Heart right ventricle (tissue), 16 donors: Measurements from ENCODE around the gene OLA1. TPM values are rescaled to one million over a fixed set of nuclear protein-coding genes. Genes with fewer than 3 reads are reported as not detected.

ENCODE experiments used
- ATAC-seq, 8 donors: fragments of 200-7000 bp; cut with Tn5 transposase; one replicate each; pipeline ENCODE4 v1.9.1; 2020; ENCODE audit warnings: mild to moderate bottlenecking in 8 of 8, moderate library complexity in 8 of 8, moderate number of reproducible peaks in 1 of 8
- DNase-seq, 2 donors: peaks; one replicate each; pipeline ENCODE4 v3.0.0-alpha.2; 2020
- H3K27ac ChIP-seq, 10 donors: fragments of 200-600 bp; sonication (generic) in 2 of 10; one replicate each; pipeline versions ENCODE4 v1.5.0 to v1.8.0; 2020 to 2022; ENCODE audit warnings: mild to moderate bottlenecking in 3 of 10
- H3K27me3 ChIP-seq, 7 donors: fragments of 200-600 bp; one replicate each; pipeline ENCODE4 v1.8.0; 2021 to 2022; ENCODE audit warnings: mild to moderate bottlenecking in 2 of 7
- H3K36me3 ChIP-seq, 9 donors: fragments of 200-600 bp; sonication (generic) in 1 of 9; one replicate each; pipeline versions ENCODE4 v1.5.0 to v1.8.0; 2020 to 2022; ENCODE audit warnings: mild to moderate bottlenecking in 2 of 9
- H3K4me1 ChIP-seq, 9 donors: fragments of 200-600 bp; sonication (generic) in 1 of 9; one replicate each; pipeline versions ENCODE4 v1.5.0 to v1.8.0; 2020 to 2022; ENCODE audit warnings: mild to moderate bottlenecking in 4 of 9
- H3K4me3 ChIP-seq, 10 donors: fragments of 200-600 bp; sonication (generic) in 2 of 10; one replicate each; pipeline versions ENCODE4 v1.5.0 to v1.8.0; 2020 to 2022; ENCODE audit warnings: mild to moderate bottlenecking in 7 of 10, moderate library complexity in 2 of 10
- H3K9me3 ChIP-seq, 11 donors: fragments of 200-600 bp in 10 of 11; sonication (generic) in 2 of 11; one replicate each; pipeline versions ENCODE4 v1.5.0 to v1.8.0; 2013 to 2022; ENCODE audit warnings: mild to moderate bottlenecking in 2 of 11, control low read depth in 1 of 11, moderate library complexity in 1 of 11
- WGBS, 2 donors: extraction: QIAGEN DNeasy Blood & Tissue Kit; methylation state at CpG; one replicate each; pipeline ENCODE4 v1.1.7; 2013; ENCODE audit warnings: inconsistent platforms in 1 of 2; 5-methylcytosine and 5-hydroxymethylcytosine counted together
- intact Hi-C, 10 donors: fragments of 100-400 bp; cut with DNase I; formaldehyde crosslinking; loops; one replicate each; pipeline versions ENCODE4 v1.11.1 to v1.14.2; 2022
- polyA plus RNA-seq, 2 donors: library from polyadenylated mRNA; stranded (reverse); fragments of 200-250 nt; gene quantifications; one replicate each; pipeline ENCODE4 v1.2.3, GENCODE V29; 2013
- total RNA-seq, 10 donors: library from RNA; stranded (reverse); fragmentation: NEBNext Ultra II Directional in 3 of 10; extraction: Animal tissue kit (Norgen Biotek cat#: 25700) in 3 of 10; gene quantifications; one replicate each; pipeline versions ENCODE4 v1.2.1 to v1.2.4, GENCODE V29; 2021 to 2023
- TF ChIP-seq, protein P1 (sequence below), 9 donors: fragments of 200-600 bp; sonication (generic) in 2 of 9; IDR thresholded peaks; one replicate each; pipeline versions ENCODE4 v1.5.0 to v1.8.0; 2021 to 2022; ENCODE audit warnings: antibody characterized with exemption in 9 of 9, mild to moderate bottlenecking in 5 of 9, moderate library complexity in 1 of 9
- donor health status: Arrhythmogenic right ventricular cardiomyopathy.
- donor health status: ischemic (EF 13 %, LVEDD 7.1; RV severe dilation, severe dysfunction).
- donor health status: healthy with polysubstance abuse.
- donor health status: DM: no; HTN: yes; CAD: no.
- donor health status: DM: no; HTN: no; CAD: no.
- donor health status: ischemic (EF 25% LVEDD 6.9; RV normal size, moderate dysfunction).
- donor health status: ischemic (EF 25% LVEDD 5.7; RV mildly dilated, moderate dysfunction).
- donor health status: healthy.
- donor health status: DM: yes; HTN: yes; CAD: no.
- donor health status: Ischemic cardiomyopathy.
- donor health status: ischemic (EF 35%, LVEDD 5.7; RV mildly dilated, moderate dysfunction).
- donor health status: nonischemic (EF 11% LVEDD 7.7; RV severe dilation, severe dysfunction).
- donor health status: DM: yes; HTN: yes; CAD: no.
- donor health status: PGD.
- donor health status: ischemic (EF 29% LVEDD 5.4; RV normal size, mild dysfunction).
- donor health status: nonischemic (EF 23%, LVEDD 6.1; RV moderate dilation, normal function).

The OLA1 gene
- total and polyA plus RNA-seq, 12 donors: 23.7 to 85.2 (median 73.3) TPM

DNA sequence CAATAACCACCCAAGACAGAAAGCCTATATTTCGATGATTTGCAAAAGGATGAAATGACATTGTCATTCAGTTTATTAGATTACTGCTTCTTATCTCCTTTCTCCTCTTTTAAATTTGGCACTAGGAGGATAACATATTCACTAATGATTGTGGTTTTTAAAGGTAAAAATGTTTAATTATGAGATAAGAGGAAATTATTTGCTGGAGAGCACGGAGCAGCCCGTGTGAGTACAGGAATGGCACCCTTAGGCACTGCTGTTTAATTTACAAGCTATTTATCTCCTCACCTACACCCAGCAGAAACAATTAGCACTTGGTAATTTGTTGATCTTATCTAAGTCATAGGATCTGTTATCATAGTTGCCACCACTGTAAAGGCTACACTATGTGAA, 195.8 kb downstream of the OLA1 start:
- 57 to 60% methylated on average over 3 of the region's 3 CpGs for WGBS, 2 donors
- ATAC-seq: no peak

GRCh38 chr2:174051741-174052583, 196.4 kb downstream of the OLA1 start:
- WGBS, 2 donors: 36 to 44% methylated on average over 13 of the region's 13 CpGs
- Histone ChIP-seq H3K36me3 (no peaks in the 10 kb centered on the region), H3K27ac (peak overlapping the region in 5 of 10 donors; percentile 16 to 47 (median 39)), H3K4me3 (peak overlapping the region in 1 of 10 donors; percentile 3), H3K4me1 (peaks cover 0 to 30% (median 16%) of the 10 kb centered on the region in 9 donors), H3K27me3 (no peaks in the 10 kb centered on the region), H3K9me3 (no peaks in the 10 kb centered on the region)
- TF ChIP-seq, protein P1, sequence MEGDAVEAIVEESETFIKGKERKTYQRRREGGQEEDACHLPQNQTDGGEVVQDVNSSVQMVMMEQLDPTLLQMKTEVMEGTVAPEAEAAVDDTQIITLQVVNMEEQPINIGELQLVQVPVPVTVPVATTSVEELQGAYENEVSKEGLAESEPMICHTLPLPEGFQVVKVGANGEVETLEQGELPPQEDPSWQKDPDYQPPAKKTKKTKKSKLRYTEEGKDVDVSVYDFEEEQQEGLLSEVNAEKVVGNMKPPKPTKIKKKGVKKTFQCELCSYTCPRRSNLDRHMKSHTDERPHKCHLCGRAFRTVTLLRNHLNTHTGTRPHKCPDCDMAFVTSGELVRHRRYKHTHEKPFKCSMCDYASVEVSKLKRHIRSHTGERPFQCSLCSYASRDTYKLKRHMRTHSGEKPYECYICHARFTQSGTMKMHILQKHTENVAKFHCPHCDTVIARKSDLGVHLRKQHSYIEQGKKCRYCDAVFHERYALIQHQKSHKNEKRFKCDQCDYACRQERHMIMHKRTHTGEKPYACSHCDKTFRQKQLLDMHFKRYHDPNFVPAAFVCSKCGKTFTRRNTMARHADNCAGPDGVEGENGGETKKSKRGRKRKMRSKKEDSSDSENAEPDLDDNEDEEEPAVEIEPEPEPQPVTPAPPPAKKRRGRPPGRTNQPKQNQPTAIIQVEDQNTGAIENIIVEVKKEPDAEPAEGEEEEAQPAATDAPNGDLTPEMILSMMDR (IDR thresholded peaks at IDR 0.05): peak in 3 of 9 donors; percentile 10 to 16 (median 15)
- no peak for DNase-seq
- intact Hi-C loops: loop anchor here in 3 of 10 donors (5.0 to 10.0 kb wide), 3 partner anchors 170 to 480 kb away; no protein-coding TSS in a partner anchor
- peak; percentile 70 to 93 (median 80) for ATAC-seq

More for the DNA sequence above, 195.8 kb downstream of the OLA1 start:
- peaks cover 0 to 30% (median 16%) of the 10 kb centered on the region in 9 donors for H3K4me1 ChIP-seq
- no peaks in the 10 kb centered on the region for H3K36me3 ChIP-seq
- no peaks in the 10 kb centered on the region for H3K9me3 ChIP-seq
- H3K27me3 ChIP-seq: no peaks in the 10 kb centered on the region
- TF ChIP-seq, protein P1 (IDR thresholded peaks at IDR 0.05): no peak
- no peak for DNase-seq
- H3K4me3 ChIP-seq: peak overlapping the region in 1 of 10 donors; percentile 3
- intact Hi-C loops: loop anchor here in 3 of 10 donors (5.0 to 10.0 kb wide), 3 partner anchors 170 to 480 kb away; no protein-coding TSS in a partner anchor
- H3K27ac ChIP-seq: peak overlapping the region in 3 of 10 donors; percentile 39 to 47 (median 41)

GRCh38 chr2:174051068-174051467, 197.3 kb downstream of the OLA1 start:
- Histone ChIP-seq H3K36me3 (no peaks in the 10 kb centered on the region), H3K4me3 (no peak overlapping the region), H3K27me3 (no peaks in the 10 kb centered on the region), H3K4me1 (peaks cover 0 to 30% (median 16%) of the 10 kb centered on the region in 9 donors), H3K27ac (peak overlapping the region in 1 of 10 donors; percentile 44), H3K9me3 (no peaks in the 10 kb centered on the region)
- ATAC-seq: no peak
- TF ChIP-seq, protein P1 (IDR thresholded peaks at IDR 0.05): no peak
- intact Hi-C loops: loop anchor here in 3 of 10 donors (5.0 to 10.0 kb wide), 3 partner anchors 169 to 479 kb away; no protein-coding TSS in a partner anchor
- WGBS, 2 donors: 89 to 94% methylated on average over 4 of the region's 4 CpGs
- DNase-seq: no peak

DNA sequence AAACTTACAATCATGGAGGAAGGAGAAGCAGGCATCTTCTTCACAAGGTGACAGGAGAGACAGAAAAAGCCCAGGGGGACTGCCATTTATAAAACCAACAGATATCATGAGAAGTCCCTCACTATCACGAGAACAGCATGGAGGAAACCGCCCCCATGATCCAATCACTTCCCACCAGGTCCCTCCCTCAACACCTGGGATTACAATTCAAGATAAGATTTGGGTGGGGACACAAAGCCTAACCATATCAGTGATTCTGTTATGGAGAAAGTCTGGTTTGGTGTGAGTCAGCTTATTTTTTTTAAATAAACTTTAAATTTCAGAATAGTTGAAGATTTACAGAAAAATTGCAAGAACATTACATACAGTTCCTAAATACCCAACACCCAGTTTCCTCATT, 198.4 kb downstream of the OLA1 start:
- no peaks in the 10 kb centered on the region for H3K36me3 ChIP-seq
- no peaks in the 10 kb centered on the region for H3K9me3 ChIP-seq
- H3K4me1 ChIP-seq: peaks cover 0 to 30% (median 16%) of the 10 kb centered on the region in 9 donors
- no peak overlapping the region for H3K27ac ChIP-seq
- WGBS, 2 donors: 70 to 80% methylated on average over 2 of the region's 2 CpGs
- TF ChIP-seq, protein P1 (IDR thresholded peaks at IDR 0.05): no peak
- no peak overlapping the region for H3K4me3 ChIP-seq
- H3K27me3 ChIP-seq: no peaks in the 10 kb centered on the region
- intact Hi-C loops: loop anchor here in 9 of 10 donors (5.0 to 10.0 kb wide), 6 partner anchors 165 to 645 kb away; no protein-coding TSS in a partner anchor
- DNase-seq (no peak), ATAC-seq (no peak)
